Measurements from ENCODE around the gene FAS. TPM values are rescaled to one million over a fixed set of nuclear protein-coding genes. Genes with fewer than 3 reads are reported as not detected.

FAS gene
- total RNA-seq, 1 donor from 2014 or later: 10.5 TPM

DNA sequence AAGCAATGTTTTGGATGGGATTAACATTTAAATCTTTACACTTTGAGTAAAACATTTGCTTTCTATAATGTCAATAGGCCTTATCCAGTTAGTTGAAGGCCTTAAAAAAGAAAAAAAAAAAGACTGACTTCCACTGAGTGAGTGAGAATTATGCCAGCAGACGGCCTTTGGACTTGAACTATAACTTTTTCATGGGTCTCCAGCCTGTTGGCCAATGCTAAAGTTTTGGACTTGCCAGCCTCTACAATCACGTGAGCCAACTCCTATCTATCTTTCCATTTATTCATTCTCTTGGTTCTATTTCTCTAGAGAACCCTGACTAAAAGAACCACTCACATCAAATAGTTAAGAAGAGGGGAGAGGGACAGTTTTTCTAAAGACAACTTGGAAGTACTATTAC, 2.8 kb upstream of the FAS start:
- Histone ChIP-seq H3K27ac (peak overlapping the region; percentile 52 to 94), H3K36me3 (no peaks in the 10 kb centered on the region), H3K27me3 (no peaks in the 10 kb centered on the region), H3K9me3 (no peaks in the 10 kb centered on the region), H3K4me3 (no peak overlapping the region), H3K4me1 (peaks cover 0 to 39% of the 10 kb centered on the region in 2 donors)
- DNase-seq (ENCODE audit: low spot score in 2 of 2): no peak
- TF ChIP-seq, protein P1, sequence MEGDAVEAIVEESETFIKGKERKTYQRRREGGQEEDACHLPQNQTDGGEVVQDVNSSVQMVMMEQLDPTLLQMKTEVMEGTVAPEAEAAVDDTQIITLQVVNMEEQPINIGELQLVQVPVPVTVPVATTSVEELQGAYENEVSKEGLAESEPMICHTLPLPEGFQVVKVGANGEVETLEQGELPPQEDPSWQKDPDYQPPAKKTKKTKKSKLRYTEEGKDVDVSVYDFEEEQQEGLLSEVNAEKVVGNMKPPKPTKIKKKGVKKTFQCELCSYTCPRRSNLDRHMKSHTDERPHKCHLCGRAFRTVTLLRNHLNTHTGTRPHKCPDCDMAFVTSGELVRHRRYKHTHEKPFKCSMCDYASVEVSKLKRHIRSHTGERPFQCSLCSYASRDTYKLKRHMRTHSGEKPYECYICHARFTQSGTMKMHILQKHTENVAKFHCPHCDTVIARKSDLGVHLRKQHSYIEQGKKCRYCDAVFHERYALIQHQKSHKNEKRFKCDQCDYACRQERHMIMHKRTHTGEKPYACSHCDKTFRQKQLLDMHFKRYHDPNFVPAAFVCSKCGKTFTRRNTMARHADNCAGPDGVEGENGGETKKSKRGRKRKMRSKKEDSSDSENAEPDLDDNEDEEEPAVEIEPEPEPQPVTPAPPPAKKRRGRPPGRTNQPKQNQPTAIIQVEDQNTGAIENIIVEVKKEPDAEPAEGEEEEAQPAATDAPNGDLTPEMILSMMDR (IDR thresholded peaks at IDR 0.05): no peak
- intact Hi-C loops (cut with DNase I): loop anchor here (1.0 to 5.0 kb wide), 2 partner anchors 53 to 876 kb away; no protein-coding TSS in a partner anchor

DNA sequence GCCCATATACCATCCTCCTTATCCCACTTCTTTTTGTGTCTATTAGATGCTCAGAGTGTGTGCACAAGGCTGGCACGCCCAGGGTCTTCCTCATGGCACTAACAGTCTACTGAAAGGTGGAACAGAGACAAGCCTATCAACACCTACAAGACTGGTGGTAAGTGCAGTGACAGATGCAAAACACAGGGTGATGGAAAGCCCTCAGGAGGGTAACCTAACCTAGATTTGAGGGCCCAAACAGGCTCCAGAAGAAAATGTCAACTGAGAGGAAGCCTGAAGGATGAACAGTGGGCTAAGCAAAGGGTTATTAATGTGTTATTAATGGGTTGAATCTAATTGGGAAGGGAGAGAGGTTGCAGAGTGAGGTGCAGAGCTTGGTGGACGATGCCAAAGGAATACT, 1.2 kb upstream of the FAS start:
- Histone ChIP-seq H3K4me1 (peaks cover 0 to 40% of the 10 kb centered on the region in 2 donors), H3K9me3 (no peaks in the 10 kb centered on the region), H3K36me3 (no peaks in the 10 kb centered on the region), H3K27ac (peak overlapping the region; percentile 94 to 95), H3K4me3 (peak overlapping the region; percentile 88 to 95), H3K27me3 (no peaks in the 10 kb centered on the region)
- TF ChIP-seq, protein P1 (IDR thresholded peaks at IDR 0.05): no peak
- no peak for DNase-seq (ENCODE audit: low spot score in 2 of 2)
- intact Hi-C loops (cut with DNase I): loop anchor here (5.0 kb wide), 1 partner anchor 877 kb away; no protein-coding TSS in a partner anchor

DNA sequence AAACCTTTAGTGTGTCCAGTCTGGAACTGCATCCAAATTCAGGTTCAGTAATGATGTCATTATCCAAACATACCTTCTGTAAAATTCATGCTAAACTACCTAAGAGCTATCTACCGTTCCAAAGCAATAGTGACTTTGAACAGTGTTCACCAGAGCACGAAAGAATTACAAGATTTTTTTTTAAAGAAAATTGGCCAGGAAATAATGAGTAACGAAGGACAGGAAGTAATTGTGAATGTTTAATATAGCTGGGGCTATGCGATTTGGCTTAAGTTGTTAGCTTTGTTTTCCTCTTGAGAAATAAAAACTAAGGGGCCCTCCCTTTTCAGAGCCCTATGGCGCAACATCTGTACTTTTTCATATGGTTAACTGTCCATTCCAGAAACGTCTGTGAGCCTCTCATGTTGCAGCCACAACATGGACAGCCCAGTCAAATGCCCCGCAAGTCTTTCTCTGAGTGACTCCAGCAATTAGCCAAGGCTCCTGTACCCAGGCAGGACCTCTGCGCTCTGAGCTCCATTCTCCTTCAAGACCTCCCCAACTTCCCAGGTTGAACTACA, 694 bp upstream of the FAS start:
- intact Hi-C loops (cut with DNase I): loop anchor here (5.0 kb wide), 4 partner anchors 108 to 878 kb away; partner anchors contain the start of gene STAMBPL1
- peak overlapping the region; percentile 88 to 95 for H3K4me3 ChIP-seq
- H3K27me3 ChIP-seq: no peaks in the 10 kb centered on the region
- H3K4me1 ChIP-seq: peaks cover 0 to 37% of the 10 kb centered on the region in 2 donors
- peak in 1 of 2 donors; percentile 79 for DNase-seq (ENCODE audit: low spot score in 2 of 2)
- TF ChIP-seq, protein P1 (IDR thresholded peaks at IDR 0.05): no peak
- H3K9me3 ChIP-seq: no peaks in the 10 kb centered on the region
- no peaks in the 10 kb centered on the region for H3K36me3 ChIP-seq
- peak overlapping the region; percentile 94 to 95 for H3K27ac ChIP-seq

DNA sequence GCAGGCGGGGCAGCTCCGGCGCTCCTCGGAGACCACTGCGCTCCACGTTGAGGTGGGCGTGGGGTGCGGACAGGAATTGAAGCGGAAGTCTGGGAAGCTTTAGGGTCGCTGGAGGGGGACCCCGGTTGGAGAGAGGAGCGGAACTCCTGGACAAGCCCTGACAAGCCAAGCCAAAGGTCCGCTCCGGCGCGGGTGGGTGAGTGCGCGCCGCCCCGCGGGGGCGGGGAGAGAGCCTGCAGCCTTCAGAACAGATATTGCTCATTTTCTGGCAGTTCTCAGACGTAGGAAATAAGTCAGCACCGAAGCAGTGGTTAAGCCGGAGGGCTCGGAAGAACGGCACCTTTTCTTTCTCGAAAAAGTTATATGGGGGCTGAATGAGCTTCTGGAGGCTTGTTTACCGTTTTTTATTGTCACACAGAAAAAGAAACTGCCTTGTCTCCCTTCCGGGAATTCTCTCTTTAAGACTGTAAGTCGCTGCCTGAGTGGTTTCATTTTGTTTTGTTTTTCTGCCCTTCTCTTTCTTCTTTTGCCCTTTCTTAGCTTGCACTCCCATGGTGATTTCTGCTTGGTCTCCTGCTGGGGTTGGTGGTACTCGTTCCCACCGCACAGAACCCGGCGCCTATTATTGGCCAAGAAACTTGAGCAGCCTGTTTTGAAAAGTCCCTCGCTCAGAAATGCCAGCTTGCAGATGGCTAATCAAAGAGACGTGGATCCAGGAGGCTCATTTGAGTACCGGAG, 732 bp downstream of the FAS start:
- intact Hi-C loops (cut with DNase I): loop anchor here (5.0 kb wide), 3 partner anchors 109 to 651 kb away; partner anchors contain the start of gene STAMBPL1
- H3K36me3 ChIP-seq: no peaks in the 10 kb centered on the region
- TF ChIP-seq, protein P1 (IDR thresholded peaks at IDR 0.05): peak in 1 of 3 experiments; percentile 19
- DNase-seq (ENCODE audit: low spot score in 2 of 2): peak in 1 of 2 donors; percentile 87
- H3K27ac ChIP-seq: peak overlapping the region; percentile 94 to 95
- no peaks in the 10 kb centered on the region for H3K9me3 ChIP-seq
- peak overlapping the region; percentile 88 to 95 for H3K4me3 ChIP-seq
- H3K4me1 ChIP-seq: peaks cover 0 to 31% of the 10 kb centered on the region in 2 donors
- no peaks in the 10 kb centered on the region for H3K27me3 ChIP-seq

DNA sequence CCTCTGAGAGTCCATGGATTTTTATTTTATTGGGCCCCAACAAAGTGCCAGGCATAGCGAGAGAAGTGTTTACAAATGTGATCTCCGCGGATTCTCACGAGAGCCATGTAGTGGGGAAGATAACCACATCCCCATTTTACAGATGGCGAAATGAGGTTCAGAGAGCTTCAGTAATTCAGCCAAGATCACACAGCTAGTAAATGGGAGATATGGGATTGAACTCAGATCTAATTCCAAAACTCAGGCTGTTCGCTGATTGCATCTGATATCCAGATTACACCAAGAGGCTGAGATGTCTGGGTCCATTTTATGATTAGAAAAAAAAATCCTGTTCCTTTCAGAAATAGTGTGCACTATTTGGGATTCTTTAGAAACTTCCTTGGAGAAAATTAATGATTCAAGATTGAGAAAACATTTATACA, 1.3 kb downstream of the FAS start:
- H3K4me1 ChIP-seq: peaks cover 0 to 31% of the 10 kb centered on the region in 2 donors
- peak overlapping the region; percentile 94 to 95 for H3K27ac ChIP-seq
- peak overlapping the region; percentile 88 to 95 for H3K4me3 ChIP-seq
- TF ChIP-seq, protein P1 (IDR thresholded peaks at IDR 0.05): no peak
- H3K27me3 ChIP-seq: no peaks in the 10 kb centered on the region
- H3K36me3 ChIP-seq: no peaks in the 10 kb centered on the region
- intact Hi-C loops (cut with DNase I): loop anchor here (5.0 kb wide), 3 partner anchors 110 to 650 kb away; partner anchors contain the start of gene STAMBPL1
- DNase-seq (ENCODE audit: low spot score in 2 of 2): no peak
- no peaks in the 10 kb centered on the region for H3K9me3 ChIP-seq
